Measurements from ENCODE around the gene AUTS2.

- TF ChIP-seq EP300 (IDR thresholded peaks at IDR 0.05; ENCODE audit: borderline replicate concordance in 1 of 2, control insufficient read depth in 1 of 2, low read depth in 2 of 2, low read length in 2 of 2): no peak
- no peak for TF ChIP-seq POLR2A (IDR thresholded peaks at IDR 0.05; ENCODE audit: low read depth, low read length)
- TF ChIP-seq POLR2AphosphoS5 (IDR thresholded peaks at IDR 0.05; ENCODE audit: low read length): no peak
Observed at GRCh38 chr7:70303309-70303708, 705.0 kb downstream of the AUTS2 start.

Measured in GM12878 (cell line).